MM.1S (cell line): Measurements from ENCODE around the gene SLC17A9.

Experiments used
- DNase-seq: peaks from one replicate; pipeline ENCODE4 v3.0.0-alpha.2; 2015
- H2AFZ ChIP-seq: fragments of 300-600 bp; sonication (generic); 2 replicates; pipeline ENCODE4 v1.6.0; 2016; ENCODE audit warnings: antibody characterized with exemption, low read length
- H3F3A ChIP-seq: fragments of 300-600 bp; sonication (generic); 2 replicates; pipeline ENCODE4 v1.6.1; 2016; ENCODE audit warnings: mild to moderate bottlenecking, antibody characterized with exemption, low read length, moderate library complexity, mixed read lengths; ENCODE audit not compliant: insufficient read depth
- H3K27ac ChIP-seq: fragments of 300-600 bp; sonication (generic); 2 replicates; pipeline ENCODE4 v1.5.1; 2016; ENCODE audit warnings: mild to moderate bottlenecking, low read length
- H3K27me3 ChIP-seq: fragments of 300-600 bp; sonication (generic); replicated peaks from 2 replicates; pipeline ENCODE4 v1.6.0; 2016; ENCODE audit warnings: low read length; ENCODE audit not compliant: insufficient read depth
- H3K36me3 ChIP-seq: fragments of 300-600 bp; sonication (generic); replicated peaks from 2 replicates; pipeline ENCODE4 v1.6.1; 2016; ENCODE audit warnings: mild to moderate bottlenecking, low read length, mixed read lengths; ENCODE audit not compliant: insufficient read depth
- H3K4me1 ChIP-seq: fragments of 300-600 bp; sonication (generic); 2 replicates; pipeline ENCODE4 v1.6.1; 2016; ENCODE audit warnings: low read length, mixed read lengths
- H3K4me2 ChIP-seq: fragments of 300-600 bp; sonication (generic); 2 replicates; pipeline ENCODE4 v1.6.0; 2016; ENCODE audit warnings: low read depth, low read length
- H3K4me3 ChIP-seq: fragments of 300-600 bp; sonication (generic); 2 replicates; pipeline ENCODE4 v1.5.1; 2016; ENCODE audit warnings: low read length, mixed read lengths
- H3K79me2 ChIP-seq: fragments of 300-600 bp; sonication (generic); 2 replicates; pipeline ENCODE4 v1.6.1; 2016; ENCODE audit warnings: mixed run types, low read length, mixed read lengths
- H3K9ac ChIP-seq: fragments of 300-600 bp; sonication (generic); 2 replicates; pipeline ENCODE4 v1.6.1; 2016; ENCODE audit warnings: low read length, mixed read lengths
- H3K9me2 ChIP-seq: fragments of 300-600 bp; sonication (generic); replicated peaks from 2 replicates; pipeline ENCODE4 v1.6.1; 2016; ENCODE audit warnings: mild to moderate bottlenecking, low read length, mixed read lengths; ENCODE audit not compliant: insufficient read depth
- H3K9me3 ChIP-seq: fragments of 300-600 bp; sonication (generic); replicated peaks from 2 replicates; pipeline ENCODE4 v1.6.1; 2016; ENCODE audit warnings: mild to moderate bottlenecking, low read length, mixed read lengths; ENCODE audit not compliant: insufficient read depth
- H4K20me1 ChIP-seq: fragments of 300-600 bp; sonication (generic); 2 replicates; pipeline ENCODE4 v1.6.1; 2016; ENCODE audit warnings: mild to moderate bottlenecking, low read length, moderate library complexity, mixed read lengths; ENCODE audit not compliant: insufficient read depth
- EZH2 ChIP-seq: fragments of 300-600 bp; sonication (generic); optimal IDR thresholded peaks from 2 replicates; pipeline ENCODE3; 2017; ENCODE audit warnings: low read depth, mild to moderate bottlenecking, antibody characterized with exemption, low read length, mixed read lengths
- EZH2phosphoT487 ChIP-seq: fragments of 300-600 bp; sonication (generic); IDR thresholded peaks from 2 replicates; pipeline ENCODE4 v1.6.1; 2018; ENCODE audit warnings: antibody characterized with exemption, low read length
- TF ChIP-seq, protein P1 (sequence below): fragments of 300-600 bp; sonication (generic); IDR thresholded peaks from 2 replicates; pipeline ENCODE4 v1.5.1; 2016; ENCODE audit warnings: antibody characterized with exemption, low read length, mixed read lengths

The SLC17A9 gene

GRCh38 chr20:62952373-62952967 is at the start of gene SLC17A9:
SLC17A9 (plus strand) TSS chr20:62952709; CDS start chr20:62952831, 122 bp downstream.
- H4K20me1 ChIP-seq, result no peaks in the 10 kb centered on the region
- H3K4me1 ChIP-seq, result 0 out of 2 replicates have a peak, but pooled peaks cover 10% of the 10 kb centered on the region
- peak; percentile 10 for DNase-seq
- no peaks in the 10 kb centered on the region for H3K36me3 ChIP-seq
- H3K4me2 ChIP-seq, result peak within 1 kb of the TSS; percentile 55
- H3K27ac ChIP-seq, result no peak within 1 kb of the TSS; the same call in 1 of the 2 replicates
- peak within 1 kb of the TSS; percentile 41 for H3K4me3 ChIP-seq
- H3K9me3 ChIP-seq, result no peaks in the 10 kb centered on the region
- H3K9me2 ChIP-seq, result no peaks in the 10 kb centered on the region
- no peaks in the 10 kb centered on the region for H3K79me2 ChIP-seq
- peak within 1 kb of the TSS; percentile 56; the same call in 1 of the 2 replicates for H2AFZ ChIP-seq
- TF ChIP-seq, protein P1, sequence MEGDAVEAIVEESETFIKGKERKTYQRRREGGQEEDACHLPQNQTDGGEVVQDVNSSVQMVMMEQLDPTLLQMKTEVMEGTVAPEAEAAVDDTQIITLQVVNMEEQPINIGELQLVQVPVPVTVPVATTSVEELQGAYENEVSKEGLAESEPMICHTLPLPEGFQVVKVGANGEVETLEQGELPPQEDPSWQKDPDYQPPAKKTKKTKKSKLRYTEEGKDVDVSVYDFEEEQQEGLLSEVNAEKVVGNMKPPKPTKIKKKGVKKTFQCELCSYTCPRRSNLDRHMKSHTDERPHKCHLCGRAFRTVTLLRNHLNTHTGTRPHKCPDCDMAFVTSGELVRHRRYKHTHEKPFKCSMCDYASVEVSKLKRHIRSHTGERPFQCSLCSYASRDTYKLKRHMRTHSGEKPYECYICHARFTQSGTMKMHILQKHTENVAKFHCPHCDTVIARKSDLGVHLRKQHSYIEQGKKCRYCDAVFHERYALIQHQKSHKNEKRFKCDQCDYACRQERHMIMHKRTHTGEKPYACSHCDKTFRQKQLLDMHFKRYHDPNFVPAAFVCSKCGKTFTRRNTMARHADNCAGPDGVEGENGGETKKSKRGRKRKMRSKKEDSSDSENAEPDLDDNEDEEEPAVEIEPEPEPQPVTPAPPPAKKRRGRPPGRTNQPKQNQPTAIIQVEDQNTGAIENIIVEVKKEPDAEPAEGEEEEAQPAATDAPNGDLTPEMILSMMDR, result no peak
- TF ChIP-seq EZH2, result no peak
- TF ChIP-seq EZH2phosphoT487, result no peak
- H3K27me3 ChIP-seq, result peaks cover 8% of the 10 kb centered on the region; the same call in 1 of the 2 replicates
- peak within 1 kb of the TSS; percentile 25; the same call in 1 of the 2 replicates for H3K9ac ChIP-seq
- H3F3A ChIP-seq, result no peaks in the 10 kb centered on the region

GRCh38 chr20:62902926-62903615 is 49.4 kb upstream of the SLC17A9 start:
- Histone ChIP-seq H2AFZ (no peak overlapping the region), H3K9me3 (no peaks in the 10 kb centered on the region), H4K20me1 (0 out of 2 replicates have a peak, but pooled peaks cover 8% of the 10 kb centered on the region), H3K9ac (no peak overlapping the region), H3K4me3 (no peak overlapping the region), H3F3A (peaks cover 17% of the 10 kb centered on the region; the same call in 1 of the 2 replicates), H3K36me3 (peaks cover 18% of the 10 kb centered on the region; the same call in 1 of the 2 replicates), H3K4me1 (peaks cover 10% of the 10 kb centered on the region), H3K9me2 (no peaks in the 10 kb centered on the region), H3K79me2 (peaks cover 11% of the 10 kb centered on the region), H3K27ac (no peak overlapping the region), H3K4me2 (no peak overlapping the region), H3K27me3 (no peaks in the 10 kb centered on the region)
- DNase-seq, result no peak
- no peak for TF ChIP-seq EZH2phosphoT487
- TF ChIP-seq, protein P1, result no peak
- no peak for TF ChIP-seq EZH2

GRCh38 chr20:62905536-62906117 is 46.9 kb upstream of the SLC17A9 start:
- no peak overlapping the region for H3K4me2 ChIP-seq
- peaks cover 36% of the 10 kb centered on the region for H3K79me2 ChIP-seq
- no peaks in the 10 kb centered on the region for H3K9me2 ChIP-seq
- no peaks in the 10 kb centered on the region for H3K27me3 ChIP-seq
- no peak overlapping the region for H2AFZ ChIP-seq
- peaks cover 27% of the 10 kb centered on the region for H3K36me3 ChIP-seq
- no peak overlapping the region for H3K4me3 ChIP-seq
- H4K20me1 ChIP-seq, result peaks cover 10% of the 10 kb centered on the region; the same call in 1 of the 2 replicates
- no peak overlapping the region for H3K27ac ChIP-seq
- peaks cover 16% of the 10 kb centered on the region; the same call in 1 of the 2 replicates for H3F3A ChIP-seq
- H3K4me1 ChIP-seq, result no peaks in the 10 kb centered on the region
- no peak overlapping the region for H3K9ac ChIP-seq
- no peak for DNase-seq
- TF ChIP-seq EZH2phosphoT487 (no peak), EZH2 (no peak)
- TF ChIP-seq, protein P1, result no peak
- no peaks in the 10 kb centered on the region for H3K9me3 ChIP-seq
